Measurements from ENCODE around the gene ANOS1.
A peak's percentile ranks its signal among the peaks of the same experiment; 100 is the strongest.

ANOS1 gene

DNA sequence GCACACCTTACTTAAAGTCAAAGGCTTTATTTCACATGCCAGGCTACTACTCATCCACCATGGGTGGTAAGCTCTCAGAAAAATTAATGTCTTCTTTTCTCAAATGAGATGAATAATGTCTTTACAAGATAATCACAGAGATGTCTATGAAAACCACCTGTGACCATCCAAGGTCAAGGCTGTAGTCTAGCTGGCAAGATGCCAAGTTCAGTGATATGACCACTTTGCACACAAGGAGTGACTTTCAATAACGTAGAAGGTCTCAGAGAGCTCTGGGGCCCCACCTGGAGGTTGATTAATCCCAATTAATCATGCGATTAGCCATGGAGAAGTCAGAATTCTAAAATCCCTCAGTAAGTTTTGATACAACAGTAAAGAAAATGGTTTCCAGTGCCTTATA, 20.5 kb downstream of the ANOS1 start:
- no peak for DNase-seq

DNA sequence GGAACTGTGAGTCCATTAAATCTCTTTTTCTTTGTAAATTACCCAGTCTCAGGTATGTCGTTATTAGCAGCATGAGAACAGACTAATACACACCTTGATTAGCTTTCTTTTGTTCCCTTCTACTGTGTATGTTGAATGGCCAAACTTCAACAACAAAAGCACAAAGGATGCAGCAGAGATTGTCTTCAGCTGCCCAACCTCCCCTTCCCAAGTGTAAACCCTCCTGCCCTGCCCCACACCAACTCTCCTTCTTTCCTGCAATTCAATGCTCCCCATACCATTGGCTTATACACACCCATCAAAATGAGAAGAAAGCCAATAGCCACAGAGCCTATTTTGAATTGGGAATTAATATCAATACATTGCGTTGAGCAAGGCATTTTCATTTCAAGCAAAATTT, 27.8 kb downstream of the ANOS1 start:
- no peak for DNase-seq

DNA sequence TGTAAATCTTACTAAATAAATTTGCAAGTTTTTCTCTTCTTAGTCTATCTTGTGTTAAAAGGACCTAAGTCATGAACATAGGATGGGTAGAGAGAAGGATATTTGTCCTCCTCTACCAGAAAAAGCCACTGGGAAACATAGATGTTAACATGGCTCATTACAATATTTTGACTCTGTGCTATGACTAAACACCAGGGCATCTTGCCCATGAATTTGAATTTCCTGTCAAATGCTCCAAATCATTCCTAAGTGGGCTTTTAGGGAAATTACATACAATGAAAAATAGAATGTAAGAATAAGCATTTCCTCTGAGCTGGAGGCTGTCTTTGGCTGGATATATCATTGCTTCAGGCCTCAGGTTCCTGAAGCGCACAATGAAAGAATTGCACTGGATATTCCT, 39.1 kb downstream of the ANOS1 start:
- DNase-seq = no peak

DNA sequence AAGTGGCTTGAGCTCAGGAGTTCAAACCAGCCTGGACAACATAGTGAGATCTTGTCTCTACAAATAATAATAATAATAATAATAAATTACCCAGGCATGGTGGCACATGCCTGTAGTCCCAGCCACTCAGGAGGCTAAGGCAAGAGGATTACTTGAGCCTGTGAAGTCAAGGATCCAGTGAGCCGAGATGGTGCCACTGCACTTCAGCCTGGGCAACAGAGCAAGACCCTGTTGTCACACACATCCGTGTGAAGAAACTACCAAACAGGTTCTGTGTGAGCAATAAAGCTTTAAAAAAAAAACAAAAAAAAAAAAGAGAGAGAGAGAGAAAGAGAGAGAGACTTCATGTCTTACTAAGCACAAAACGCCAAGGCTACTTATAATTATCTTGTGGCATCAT, 42.5 kb downstream of the ANOS1 start:
- no peak for DNase-seq

DNA sequence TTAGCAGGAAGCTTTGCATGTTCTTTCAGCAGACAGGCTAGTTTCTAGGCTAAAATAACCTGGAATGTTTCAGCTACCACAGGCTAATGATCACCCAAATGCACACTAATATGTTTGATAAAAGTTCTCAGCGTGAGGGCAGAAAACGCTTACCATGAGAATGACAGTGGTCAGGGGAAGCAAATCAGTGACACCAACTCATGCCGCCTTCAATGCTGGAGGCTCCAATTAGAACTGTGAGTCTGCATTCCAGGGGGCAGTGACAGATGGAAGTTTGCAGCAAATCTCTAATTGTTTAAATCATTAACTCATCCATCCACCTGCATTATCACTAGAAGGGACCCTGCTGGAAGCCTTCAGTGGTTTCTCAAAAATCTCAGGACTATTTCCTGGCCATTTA, 43.2 kb downstream of the ANOS1 start:
- DNase-seq = no peak

DNA sequence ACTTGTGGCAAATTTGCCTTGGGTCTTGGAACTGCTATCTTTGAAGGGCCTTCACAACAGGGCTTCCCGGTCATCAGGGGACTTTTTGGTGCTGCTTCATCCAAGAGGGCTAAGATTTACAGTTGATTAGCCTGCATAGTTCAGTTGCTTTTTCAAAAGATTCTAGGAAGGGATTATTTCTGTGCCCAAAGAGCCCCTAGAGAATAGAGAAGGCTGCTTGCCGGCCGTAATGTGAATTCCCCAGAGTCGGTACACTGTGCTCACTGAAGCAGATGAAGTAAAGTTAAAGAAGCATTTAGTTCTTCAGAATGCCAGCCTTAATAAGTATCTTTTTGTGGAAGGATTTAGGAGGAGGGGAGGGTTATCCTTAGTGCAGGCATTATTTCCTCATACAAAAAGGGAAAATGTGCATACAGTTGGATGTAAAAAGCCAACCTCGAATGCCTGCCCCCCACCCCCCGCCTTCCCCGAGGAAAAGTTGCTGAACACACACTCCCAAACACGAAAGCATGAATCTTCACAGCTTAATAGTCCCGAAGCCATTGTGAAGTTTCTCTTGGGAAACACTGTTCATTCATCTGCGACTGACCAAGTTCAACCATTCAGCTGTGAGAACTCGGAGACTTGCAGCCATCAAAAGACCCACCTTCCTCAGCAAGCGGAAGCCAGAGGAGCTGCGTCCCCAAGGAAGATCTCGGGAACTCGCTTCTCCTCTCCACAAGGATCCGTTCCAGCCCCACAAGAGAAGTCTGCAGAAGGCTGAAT, 47.6 kb downstream of the ANOS1 start:
- no peak for DNase-seq

DNA sequence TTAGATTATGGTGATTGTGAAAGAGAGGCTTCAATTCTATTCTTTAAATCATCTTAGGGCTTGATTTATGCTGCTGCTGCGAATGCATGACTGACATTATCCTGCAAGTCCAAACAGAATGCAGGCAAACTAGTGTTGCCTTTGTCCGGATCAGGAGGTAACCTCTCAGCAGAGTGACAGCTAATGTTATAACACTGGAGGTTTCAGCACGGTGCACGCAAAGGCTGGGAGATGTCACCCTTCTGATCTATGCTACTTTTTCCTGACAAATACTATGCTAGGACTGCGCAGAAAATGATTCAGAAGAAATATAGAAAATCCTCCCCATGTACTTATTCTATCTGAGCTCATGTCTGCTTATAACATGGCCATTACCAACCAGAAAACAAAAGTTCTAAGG, 48.2 kb downstream of the ANOS1 start:
- DNase-seq = no peak

DNA sequence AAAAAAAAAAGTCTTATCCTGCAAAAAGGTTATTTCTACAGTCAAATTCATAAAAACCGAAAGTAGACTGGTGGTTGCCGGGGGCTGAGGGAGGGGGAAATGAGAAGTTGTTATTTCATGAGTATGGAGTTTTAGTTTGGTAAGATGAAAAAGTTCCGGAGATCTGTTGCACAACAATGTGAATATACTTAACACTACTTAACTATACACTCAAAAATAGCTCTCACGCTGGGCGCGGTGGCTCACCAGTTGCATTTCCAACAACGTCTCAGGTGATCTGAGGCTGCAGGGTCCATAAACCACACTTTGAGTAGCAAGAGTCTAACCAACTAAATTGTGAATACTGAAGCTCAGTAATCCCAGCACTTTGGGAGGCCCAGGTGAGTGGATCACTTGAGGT, 52.4 kb downstream of the ANOS1 start:
- DNase-seq = no peak

DNA sequence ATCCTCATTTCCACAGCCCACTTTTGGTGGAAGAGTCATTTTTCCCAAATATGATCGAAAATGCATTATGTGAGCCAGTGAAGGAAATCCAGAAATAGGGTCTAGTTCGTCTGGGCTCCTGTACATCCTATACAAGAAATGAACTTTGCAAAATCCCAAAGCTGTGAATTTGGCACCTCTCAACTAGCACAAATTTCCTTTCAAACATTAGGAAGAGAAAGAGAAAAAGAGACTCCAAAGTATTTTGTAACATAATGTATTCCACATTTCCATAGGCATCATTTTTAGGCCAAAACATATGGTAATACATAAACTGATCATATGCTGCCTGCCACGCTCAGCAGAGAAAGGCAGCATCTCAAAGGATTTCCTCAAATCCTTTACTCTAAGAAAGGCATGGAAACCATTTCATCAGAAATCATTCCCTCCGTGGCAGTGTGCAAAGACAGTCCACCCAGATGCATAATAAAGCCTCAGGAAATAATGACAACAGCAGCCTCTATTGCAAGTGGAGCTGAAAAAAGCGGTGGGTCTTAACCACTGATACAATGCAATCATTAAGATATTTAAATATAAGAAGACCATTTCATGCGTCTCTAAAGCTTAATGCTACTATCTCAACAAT, 56.8 kb downstream of the ANOS1 start:
- no peak for DNase-seq

DNA sequence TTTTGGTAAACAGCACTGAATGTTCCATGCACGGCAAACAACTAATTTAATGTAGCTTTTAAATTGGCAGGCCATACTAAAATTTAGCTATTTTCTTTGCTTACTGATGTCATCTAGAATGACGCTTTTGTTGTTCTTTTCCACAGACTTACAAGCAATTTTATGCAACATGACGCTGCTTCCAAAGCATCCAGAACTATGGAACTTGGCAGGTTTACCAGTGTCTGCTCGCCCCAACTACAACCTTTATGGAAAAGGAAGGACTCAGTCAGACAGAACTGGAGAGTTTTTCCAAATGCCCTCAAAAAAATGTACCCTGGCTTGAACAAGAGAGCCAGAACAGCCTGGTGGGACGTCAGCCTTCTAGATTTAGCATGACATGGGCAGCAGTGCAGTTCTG, 58.7 kb downstream of the ANOS1 start:
- no peak for DNase-seq

DNA sequence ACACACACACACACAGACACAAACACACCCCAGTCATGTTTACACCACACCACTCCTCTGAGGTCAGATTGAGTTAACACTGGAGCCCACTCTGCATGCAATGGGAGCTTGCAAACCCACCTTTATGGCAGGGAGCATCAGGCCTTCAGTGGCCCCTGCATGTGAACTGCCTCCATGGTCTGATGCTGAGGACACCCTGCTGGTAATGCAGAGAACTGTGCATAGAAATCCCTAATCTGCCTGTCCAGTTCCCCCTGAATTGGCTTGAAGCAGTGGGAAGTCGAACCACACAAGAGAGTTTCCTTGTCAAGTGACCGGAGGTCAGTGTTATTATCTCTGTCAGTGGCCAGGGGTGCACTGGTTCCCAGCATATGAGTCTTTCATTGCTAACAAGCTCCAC, 59.8 kb downstream of the ANOS1 start:
- no peak for DNase-seq

DNA sequence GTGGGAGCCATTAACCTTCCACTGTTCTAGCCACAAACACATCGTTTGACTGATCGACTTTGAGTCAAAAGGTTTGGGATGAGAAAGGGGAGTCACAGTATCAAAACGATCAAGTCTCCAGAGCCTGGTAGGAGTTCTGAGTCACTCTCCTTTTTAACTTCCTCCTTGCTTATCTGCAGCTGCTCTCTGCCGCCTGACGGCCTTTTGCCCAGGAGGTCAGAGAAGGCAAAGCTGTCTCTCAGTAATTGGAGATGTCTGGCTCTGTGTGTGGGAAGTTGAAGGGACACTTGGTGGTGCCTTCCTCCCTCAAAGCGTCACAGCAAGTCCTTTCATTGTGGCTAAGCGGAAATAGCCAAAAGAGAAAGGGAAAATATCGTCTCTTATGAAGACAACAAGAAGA, 63.1 kb downstream of the ANOS1 start:
- peak; percentile 39 for DNase-seq

DNA sequence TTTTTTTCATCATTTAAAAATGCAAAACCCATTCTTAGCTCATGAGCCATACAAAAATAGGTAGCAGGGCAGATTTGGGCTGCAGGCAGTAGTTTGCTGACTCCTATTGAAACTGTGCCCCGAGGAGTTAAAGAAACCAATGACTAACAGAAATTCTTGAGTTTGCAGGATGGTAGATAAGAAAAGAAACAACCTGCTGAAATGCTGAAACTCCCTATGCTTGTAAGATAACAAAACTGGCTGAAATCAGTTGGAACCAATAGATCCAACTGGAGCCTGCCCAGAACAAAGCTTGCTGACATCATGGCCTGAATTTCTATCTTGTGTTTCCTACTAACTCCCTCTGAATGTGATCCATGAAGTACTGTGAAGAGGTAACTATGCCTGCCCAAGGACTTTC, 68.6 kb downstream of the ANOS1 start:
- DNase-seq = peak; percentile 48

DNA sequence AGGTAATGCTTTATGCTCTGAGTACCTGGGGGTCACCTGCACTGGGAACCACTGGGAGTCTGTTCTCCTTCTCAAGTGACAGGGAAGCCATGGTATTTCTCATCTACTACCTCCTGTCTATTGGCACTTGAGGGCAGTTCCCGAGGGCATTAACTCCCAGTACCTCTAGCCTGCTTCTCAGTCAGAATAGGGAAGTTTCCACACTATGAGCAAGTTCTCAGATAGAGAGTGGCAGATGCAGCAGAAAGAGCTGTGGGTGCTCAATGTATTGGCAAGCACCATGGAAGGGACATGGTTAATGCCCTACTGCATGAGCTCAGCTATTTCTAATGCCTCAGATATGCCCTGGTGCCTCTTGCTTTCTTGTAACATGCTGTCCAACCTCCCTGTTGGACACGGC, 74.1 kb downstream of the ANOS1 start:
- no peak for DNase-seq

DNA sequence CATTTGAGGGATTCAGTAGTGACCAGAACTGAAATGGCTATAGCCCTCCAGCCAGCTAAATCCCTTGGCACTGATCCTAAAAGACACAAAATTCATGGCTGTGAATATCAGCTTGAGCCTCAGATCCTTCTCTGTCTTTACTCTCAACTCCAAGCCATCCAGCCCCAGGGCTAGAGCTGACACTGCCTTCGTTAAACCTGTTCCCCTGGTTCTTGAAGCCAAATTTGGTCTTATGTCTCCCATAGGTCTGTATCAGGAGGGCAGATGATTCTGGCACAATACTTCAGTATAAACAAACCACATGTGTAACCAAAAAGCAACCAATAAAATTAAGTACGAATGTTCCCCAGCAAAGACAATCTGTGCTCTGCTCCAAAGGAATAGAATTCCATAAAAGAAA, 78.0 kb downstream of the ANOS1 start:
- DNase-seq = no peak

DNA sequence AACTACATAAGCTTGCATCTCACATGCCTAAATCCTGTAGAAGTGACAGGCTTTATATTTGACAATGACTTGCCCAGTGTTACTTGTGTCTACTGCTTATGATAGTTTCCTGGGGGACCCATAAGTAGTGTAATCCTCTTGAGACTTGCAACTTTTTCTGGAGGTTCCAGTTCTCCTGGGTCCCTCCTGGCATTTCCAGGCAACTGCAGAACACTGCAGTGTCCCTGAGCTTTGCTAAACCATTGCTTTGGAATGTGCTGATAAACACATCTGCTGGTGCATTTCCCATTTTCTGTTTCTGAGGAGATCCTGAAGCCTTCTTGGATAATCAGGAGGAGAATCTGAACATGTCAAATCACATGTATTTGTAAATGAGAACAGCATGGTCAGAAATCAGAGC, 82.0 kb downstream of the ANOS1 start:
- no peak for DNase-seq

DNA sequence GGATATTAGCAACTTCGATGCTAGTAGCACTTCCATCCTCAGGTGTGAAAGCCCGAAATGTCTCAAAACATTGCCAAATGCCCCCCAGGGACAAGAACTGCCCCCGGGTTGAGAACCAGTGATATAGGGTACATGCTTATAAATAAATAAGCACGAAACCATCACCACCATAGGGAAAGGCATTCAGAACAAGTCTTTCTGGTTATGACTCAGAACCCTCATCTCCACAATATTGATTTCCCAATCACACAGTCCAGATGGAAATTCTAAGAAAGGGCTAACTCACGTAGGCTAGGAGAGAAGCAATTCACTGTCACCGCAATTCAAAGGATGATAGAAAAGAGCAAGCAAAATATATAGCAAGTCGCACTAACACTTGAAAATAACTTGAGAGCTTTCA, 84.8 kb downstream of the ANOS1 start:
- DNase-seq = no peak

DNA sequence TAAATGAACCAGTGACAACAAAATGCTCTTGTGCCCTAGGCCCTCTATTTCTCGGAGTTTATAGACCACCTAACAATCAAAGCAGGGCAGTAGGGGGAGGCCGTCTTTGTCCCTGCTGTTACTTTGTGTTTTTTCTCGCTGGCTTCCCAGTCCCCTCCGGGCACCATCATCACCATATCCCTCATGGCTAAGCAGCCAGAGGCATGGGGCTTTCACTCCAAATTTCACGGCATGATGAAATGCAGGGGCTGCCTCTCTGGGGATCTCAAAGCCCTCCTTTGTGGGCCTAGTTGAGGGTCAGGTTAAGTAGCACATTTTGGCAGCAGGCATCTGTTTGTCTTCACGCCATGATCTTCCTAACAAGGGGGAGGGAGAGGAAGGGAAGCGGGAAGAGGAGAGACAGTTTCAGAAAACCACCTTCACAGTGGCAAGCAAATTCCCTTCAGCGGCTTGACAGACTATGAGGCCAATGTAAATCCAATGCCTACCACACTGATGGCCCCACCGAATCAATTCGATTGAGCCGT, 91.9 kb downstream of the ANOS1 start:
- DNase-seq = no peak

DNA sequence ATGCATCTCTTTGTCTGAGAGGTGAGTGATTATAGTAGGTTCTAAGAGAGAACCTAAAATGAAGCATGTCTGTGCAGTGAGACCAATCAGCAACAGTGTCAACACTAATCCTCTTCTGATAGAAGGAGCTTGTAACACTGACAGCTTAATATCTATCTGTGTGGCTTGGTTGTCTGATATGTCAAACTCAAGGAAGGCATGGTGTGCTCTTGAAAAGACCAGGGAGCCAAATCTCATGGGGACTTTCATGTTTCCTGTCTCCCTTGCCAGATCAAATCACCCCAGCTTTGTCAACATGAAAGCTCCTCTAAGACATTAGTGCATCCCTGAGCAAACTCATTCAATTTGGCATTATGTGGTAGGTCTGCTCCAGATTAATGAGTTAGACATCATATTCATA, 95.4 kb downstream of the ANOS1 start:
- DNase-seq = no peak

DNA sequence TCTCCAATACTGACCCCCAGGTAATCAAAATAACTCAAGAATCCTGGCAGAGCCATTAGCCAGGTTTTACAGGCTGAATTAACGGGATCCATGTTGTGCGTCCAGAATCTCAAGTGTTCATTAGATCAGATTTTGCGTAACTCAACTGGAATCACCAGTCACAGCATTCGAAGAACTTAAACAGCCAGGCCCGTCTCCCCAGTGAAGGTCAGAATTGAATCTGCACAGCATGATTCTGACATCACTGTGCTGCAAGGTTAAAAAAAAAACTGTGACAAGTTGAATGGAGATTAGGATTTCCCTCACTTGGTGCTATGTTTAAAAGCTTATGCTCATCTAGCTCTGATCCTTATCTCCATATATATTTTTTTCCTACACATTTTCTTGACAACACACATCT, 96.1 kb downstream of the ANOS1 start:
- DNase-seq = no peak

DNA sequence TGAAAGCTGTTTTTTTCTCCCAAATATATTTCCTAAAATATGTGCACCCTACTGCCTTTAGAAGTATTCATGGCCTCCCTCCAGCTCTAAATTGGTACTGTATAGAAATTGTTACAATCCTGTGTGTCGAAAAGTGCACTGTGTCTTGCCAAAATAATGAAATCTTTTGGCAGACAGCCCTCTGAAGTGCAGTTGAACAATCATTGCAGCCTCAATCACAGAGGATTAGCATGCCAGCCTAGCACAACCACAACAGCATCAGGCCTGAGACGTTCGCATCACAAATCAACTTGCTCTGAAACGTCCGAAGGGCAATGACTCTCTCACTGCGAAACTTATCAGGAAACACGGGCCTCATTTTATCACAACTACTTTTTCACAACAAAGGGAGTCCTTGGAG, 99.0 kb downstream of the ANOS1 start:
- no peak for DNase-seq

DNA sequence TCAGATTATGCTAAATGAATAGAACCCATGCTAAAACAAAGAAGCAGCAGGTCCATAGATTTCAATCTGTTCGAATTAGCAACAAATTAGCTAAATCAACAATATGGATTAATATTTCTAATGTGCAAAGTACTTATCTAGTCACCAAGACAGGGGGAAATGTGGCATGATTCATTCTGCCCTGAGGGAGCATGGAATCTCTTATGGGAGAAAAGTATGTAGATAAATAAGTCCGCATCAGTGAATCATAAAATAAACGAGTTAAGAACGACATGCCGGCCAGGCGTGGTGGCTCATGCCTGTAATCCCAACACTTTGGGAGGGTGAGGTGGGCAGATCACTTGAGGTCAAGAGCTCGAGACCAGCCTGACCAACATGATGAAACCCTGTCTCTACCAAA, 102.1 kb downstream of the ANOS1 start:
- no peak for DNase-seq

DNA sequence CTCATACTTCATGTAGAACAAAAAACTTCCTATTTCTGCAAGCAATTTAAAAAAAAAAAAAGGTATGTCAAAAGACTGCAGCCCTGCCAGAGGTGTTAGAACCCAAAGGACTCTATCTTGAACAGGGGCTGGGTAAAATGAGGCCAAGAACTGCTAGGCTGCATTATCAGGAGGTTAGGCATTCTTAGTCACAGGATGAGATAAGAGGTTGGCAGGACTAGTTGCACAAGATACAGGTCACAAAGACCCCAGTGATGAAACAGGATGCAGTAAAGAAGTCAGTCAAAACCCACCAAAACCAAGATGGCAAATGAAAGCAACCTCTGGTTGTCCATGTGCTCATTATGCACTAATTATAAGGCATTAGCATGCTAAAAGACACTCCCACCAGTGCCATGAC, 104.1 kb downstream of the ANOS1 start:
- peak; percentile 20 for DNase-seq

DNA sequence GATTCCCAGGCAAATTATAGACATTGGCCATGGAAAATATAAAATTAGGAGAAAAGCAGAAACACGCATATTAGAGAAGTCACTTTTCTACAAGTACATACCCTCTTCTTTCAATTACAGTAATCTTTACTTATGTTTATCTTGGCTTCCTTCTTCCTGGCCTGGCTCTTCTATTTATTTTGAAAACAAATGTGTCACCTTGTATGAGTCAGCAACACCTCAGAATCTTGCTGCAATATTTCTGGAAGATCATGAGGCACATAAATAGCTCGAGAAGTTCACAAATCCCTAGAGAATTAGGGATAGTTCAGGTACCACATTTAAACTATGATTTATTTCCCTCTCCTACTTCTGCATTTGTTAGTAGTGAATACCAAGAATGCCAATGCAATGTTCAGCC, 124.6 kb downstream of the ANOS1 start:
- no peak for DNase-seq

DNA sequence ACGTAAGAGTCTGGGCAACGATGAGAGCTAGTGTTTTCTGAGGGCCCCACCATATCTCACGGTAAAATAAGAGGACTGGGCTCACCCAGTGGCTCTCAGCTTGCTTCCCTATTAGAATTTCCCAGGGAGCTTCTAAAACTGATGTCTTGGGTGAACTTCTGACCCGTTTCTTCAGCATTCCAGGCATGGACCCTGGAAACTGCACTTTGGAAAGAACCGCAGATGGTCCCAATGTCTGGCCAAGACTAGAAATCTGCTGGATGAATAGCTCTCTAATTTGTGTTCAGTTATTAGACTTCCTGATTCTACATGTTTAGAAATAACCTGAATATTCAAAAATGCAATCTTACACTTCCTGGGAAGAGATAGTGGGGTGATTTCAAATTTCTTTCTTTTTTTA, 127.8 kb downstream of the ANOS1 start:
- no peak for DNase-seq

All from hematopoietic multipotent progenitor cell treated with erythropoietin and hydrocortisone succinate and interleukin-3 and kit ligand, for 6 days (in vitro differentiated cells).